NOMO-1 treated with dmso at 0.1 percent for 144 hours (cell line): ENCODE measurements around the gene LOXL3.

Source experiments
- DNase-seq: peaks from one replicate; lab custom pipeline; 2025; ENCODE audit not compliant: unreplicated experiment; lab: John Stamatoyannopoulos, UW

The LOXL3 gene

GRCh38 chr2:74551942-74552913 is 1.5 kb downstream of the LOXL3 start:
- DNase-seq: no peak

- no peak for DNase-seq
These were observed 2.2 kb downstream of the LOXL3 start for GRCh38 chr2:74551530-74551929.

- no peak for DNase-seq
These were observed 3.5 kb downstream of the LOXL3 start for GRCh38 chr2:74550231-74550630.

GRCh38 chr2:74548900-74549826 is 4.6 kb downstream of the LOXL3 start:
- DNase-seq: peak; percentile 16

GRCh38 chr2:74548285-74548899 is 5.3 kb downstream of the LOXL3 start:
- DNase-seq: no peak

- no peak for DNase-seq
These were observed 7.7 kb downstream of the LOXL3 start for GRCh38 chr2:74546004-74546403.

- no peak for DNase-seq
These were observed 9.1 kb downstream of the LOXL3 start for GRCh38 chr2:74544634-74545033.

- DNase-seq: no peak
These were observed 10.8 kb downstream of the LOXL3 start for GRCh38 chr2:74542978-74543377.

GRCh38 chr2:74540291-74540690 is 13.5 kb downstream of the LOXL3 start:
- no peak for DNase-seq

GRCh38 chr2:74538881-74539339 is 14.8 kb downstream of the LOXL3 start:
- DNase-seq: no peak

- DNase-seq: no peak
These were observed 16.6 kb downstream of the LOXL3 start for GRCh38 chr2:74537140-74537539.

- no peak for DNase-seq
These were observed 17.4 kb downstream of the LOXL3 start for GRCh38 chr2:74536166-74536950.

GRCh38 chr2:74535440-74535965 is 18.2 kb downstream of the LOXL3 start:
- DNase-seq: no peak

- no peak for DNase-seq
These were observed 19.3 kb downstream of the LOXL3 start for GRCh38 chr2:74534411-74534810.

GRCh38 chr2:74533464-74533863 is 20.3 kb downstream of the LOXL3 start:
- DNase-seq: no peak

GRCh38 chr2:74532222-74532621 is 21.5 kb downstream of the LOXL3 start:
- no peak for DNase-seq

- DNase-seq: no peak
These were observed 22.1 kb downstream of the LOXL3 start for GRCh38 chr2:74531666-74532065.

GRCh38 chr2:74530239-74531187 is 23.2 kb downstream of the LOXL3 start:
- DNase-seq: peak; percentile 16
